SK-MEL-5 (cell line): ENCODE measurements around the gene DUSP3. TPM values are rescaled to one million over a fixed set of nuclear protein-coding genes. Genes with fewer than 3 reads are reported as not detected.
A peak's percentile ranks its signal among the peaks of the same experiment; 100 is the strongest.
"Not testable (repeated sequence)": the region's sequence is repeated elsewhere in the genome, so short reads cannot be mapped to it uniquely, and the experiment has no call there.

Experiments used
- DNase-seq: peaks from one replicate; pipeline ENCODE4 v3.0.0-alpha.2; 2016; ENCODE audit warnings: low read depth, low spot score
- in situ Hi-C: cut with HindIII; loops from 2 replicates; pipeline ENCODE4 v1.10.0; 2016; ENCODE audit warnings: low sequenced_read_pairs, high pct_unique_total_duplicates, low pct_unique_long_range_greater_than_20kb
- total RNA-seq: library from RNA; depleted of rRNA; stranded (reverse); fragments of >200 nt; shearing (Covaris generic); gene quantifications from 2 replicates; pipeline ENCODE4 v1.2.3, GENCODE V29; 2014

Gene DUSP3
- total RNA-seq, 1 experiment from 2014 or later, result 151 TPM

- in situ Hi-C loops, result no loop called here
- no peak for DNase-seq
Observed at GRCh38 chr17:43809121-43809520, 30.3 kb upstream of the DUSP3 start.

GRCh38 chr17:43808076-43808475 lies 29.3 kb upstream of the DUSP3 start:
- no peak for DNase-seq
- in situ Hi-C loops, result no loop called here

- no peak for DNase-seq
- in situ Hi-C loops, result no loop called here
Observed at GRCh38 chr17:43805117-43805516, 26.3 kb upstream of the DUSP3 start.

GRCh38 chr17:43803758-43804157 lies 25.0 kb upstream of the DUSP3 start:
- no peak for DNase-seq
- in situ Hi-C loops, result no loop called here

GRCh38 chr17:43801844-43802243 lies 23.1 kb upstream of the DUSP3 start:
- DNase-seq, result no peak
- in situ Hi-C loops, result no loop called here

- DNase-seq, result no peak
- in situ Hi-C loops, result no loop called here
Observed at GRCh38 chr17:43800736-43801135, 22.0 kb upstream of the DUSP3 start.

- in situ Hi-C loops, result no loop called here
- DNase-seq, result no peak
Observed at GRCh38 chr17:43799047-43799446, 20.3 kb upstream of the DUSP3 start.

GRCh38 chr17:43798024-43798423 lies 19.2 kb upstream of the DUSP3 start:
- in situ Hi-C loops, DNase-seq: not testable (repeated sequence)

- DNase-seq, in situ Hi-C loops: not testable (repeated sequence)
Observed at GRCh38 chr17:43792668-43793067, 13.9 kb upstream of the DUSP3 start.

GRCh38 chr17:43791589-43791988 lies 12.8 kb upstream of the DUSP3 start:
- in situ Hi-C loops, result no loop called here
- DNase-seq, result peak; percentile 75

GRCh38 chr17:43790311-43790940 lies 11.6 kb upstream of the DUSP3 start:
- in situ Hi-C loops, result no loop called here
- peak; percentile 45 for DNase-seq

GRCh38 chr17:43789482-43789881 lies 10.7 kb upstream of the DUSP3 start:
- in situ Hi-C loops, result no loop called here
- DNase-seq, result no peak

- no peak for DNase-seq
- in situ Hi-C loops, result no loop called here
Observed at GRCh38 chr17:43788540-43788939, 9.8 kb upstream of the DUSP3 start.

GRCh38 chr17:43787728-43788127 lies 9.0 kb upstream of the DUSP3 start:
- in situ Hi-C loops, result no loop called here
- DNase-seq, result no peak

- in situ Hi-C loops, result no loop called here
- DNase-seq, result peak; percentile 70
Observed at GRCh38 chr17:43784628-43785101, 5.9 kb upstream of the DUSP3 start.

GRCh38 chr17:43784068-43784467 lies 5.3 kb upstream of the DUSP3 start:
- DNase-seq, result no peak
- in situ Hi-C loops, result no loop called here

- DNase-seq, result peak; percentile 90
Observed at GRCh38 chr17:43782913-43783680, 4.3 kb upstream of the DUSP3 start.

GRCh38 chr17:43780135-43780534 lies 1.4 kb upstream of the DUSP3 start, which contains the start of gene CFAP97D1:
CFAP97D1 (plus strand) TSS chr17:43780435; CDS start chr17:43780463, 28 bp downstream.
- no peak for DNase-seq

More at GRCh38 chr17:43782913-43783680, 4.3 kb upstream of the DUSP3 start:
- in situ Hi-C loops, result no loop called here

More at GRCh38 chr17:43780135-43780534, 1.4 kb upstream of the DUSP3 start, which contains the start of gene CFAP97D1:
- in situ Hi-C loops, result no loop called here
